H1 (cell line): ENCODE data around the gene SLC38A10. TPM values are rescaled to one million over a fixed set of nuclear protein-coding genes. Genes with fewer than 3 reads are reported as not detected.

Source experiments
- ATF2 ChIP-seq: IDR thresholded peaks from 2 replicates; pipeline ENCODE4 v1.6.1; 2012; ENCODE audit warnings: low read length, inconsistent platforms
- ATF3 ChIP-seq: IDR thresholded peaks from 2 replicates; pipeline ENCODE4 v1.6.1; 2011; ENCODE audit warnings: low read depth, mild to moderate bottlenecking, low read length; ENCODE audit not compliant: insufficient read depth
- BCL11A ChIP-seq, 2 experiments: IDR thresholded peaks; one replicate each; pipeline ENCODE4 v1.6.1; 2011; ENCODE audit warnings: low read depth in 2 of 2, low read length in 2 of 2, mild to moderate bottlenecking in 2 of 2
- CHD7 ChIP-seq: fragments of 300-600 bp; sonication (generic); IDR thresholded peaks from 2 replicates; pipeline ENCODE4 v1.7.1; 2012; ENCODE audit warnings: low read length, moderate library complexity, mild to moderate bottlenecking, inconsistent platforms; ENCODE audit not compliant: insufficient replicate concordance
- KDM1A ChIP-seq: fragments of 200-600, 300-600 bp; sonication (generic); IDR thresholded peaks from 2 replicates; pipeline ENCODE4 v1.7.1; 2016; ENCODE audit warnings: mild to moderate bottlenecking, low read length, borderline replicate concordance
- SIN3A ChIP-seq, 2 experiments: IDR thresholded peaks in 1 of 2; conservative IDR thresholded peaks in 1 of 2; 2 replicates each; pipeline ENCODE4 v1.6.1; 2011 to 2012; ENCODE audit warnings: low read length in 2 of 2, improper control_type of control experiment in 1 of 2, low read depth in 1 of 2, mild to moderate bottlenecking in 1 of 2
- TAF1 ChIP-seq: IDR thresholded peaks from 2 replicates; pipeline ENCODE4 v1.6.1; 2011; ENCODE audit warnings: mild to moderate bottlenecking, low read depth, low read length
- TAF7 ChIP-seq: optimal IDR thresholded peaks from 2 replicates; pipeline ENCODE3; 2011; ENCODE audit warnings: low read depth, mild to moderate bottlenecking, inconsistent platforms, low read length, moderate library complexity, borderline replicate concordance
- polyA plus RNA-seq, 7 experiments: library from polyadenylated mRNA; depleted of rRNA in 3 of 7; stranded (reverse) in 5 of 7; unstranded in 2 of 7; fragments of >200 nt in 5 of 7; fragments of 200-250 nt in 2 of 7; gene quantifications; 1 replicate in 5 of 7; 2 replicates in 1 of 7; 4 replicates in 1 of 7; pipeline versions ENCODE4 v1.2.1 to v1.2.3, GENCODE V29; 2011 to 2013; ENCODE audit warnings: missing spikeins in 2 of 7, mixed read lengths in 2 of 7
- total RNA-seq: library from RNA; stranded (reverse); fragmentation: NEBNext Ultra II Directional; extraction: Animal tissue kit (Norgen Biotek cat#: 25700); gene quantifications from 2 replicates; pipeline ENCODE4 v1.2.1, GENCODE V29; 2021

Gene SLC38A10
- total and polyA plus RNA-seq, 2 of the 8 experiments (the other 6 are each of a cell fraction or from before 2014, with no cell fraction given) = 26.4 to 41.0 TPM

- TF ChIP-seq CHD7 (no peak), ATF2 (no peak), BCL11A (IDR thresholded peaks at IDR 0.05; ENCODE audit: low read depth in 2 of 2, low read length in 2 of 2) (no peak), TAF7 (no peak), KDM1A (no peak), ATF3 (no peak), TAF1 (no peak), SIN3A (conservative IDR thresholded peaks at IDR 0.05 in 1 of 2, IDR thresholded peaks at IDR 0.05 in 1 of 2; ENCODE audit: low read depth in 1 of 2, low read length in 2 of 2) (no peak)
Observed at GRCh38 chr17:81286491-81287145, 8.5 kb downstream of the SLC38A10 start (continued).
